ENCODE data around the gene UBE2E2.
A peak's percentile ranks its signal among the peaks of the same experiment; 100 is the strongest.

UBE2E2 gene

DNA sequence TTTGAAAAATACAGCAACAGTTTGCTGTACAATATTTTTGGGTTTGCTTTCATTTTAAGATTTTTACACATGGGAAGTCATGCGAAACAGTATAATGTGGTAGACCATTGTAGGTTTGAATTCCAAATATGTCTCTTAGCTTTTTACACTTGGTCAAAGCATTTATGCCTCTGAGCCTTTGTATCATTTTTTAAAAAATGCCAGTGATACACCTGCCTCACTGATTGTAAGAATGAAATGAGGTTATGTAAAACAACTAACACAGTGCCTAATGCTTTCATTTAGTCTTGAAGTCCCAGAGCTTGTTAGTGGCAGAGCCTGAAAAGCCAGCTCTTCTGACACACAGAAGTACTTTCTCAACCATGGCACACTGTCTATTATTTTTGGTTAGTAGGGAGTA lies 202.0 kb downstream of the UBE2E2 start:
- DNase-seq (ENCODE audit: insufficient read length) (no peak), FAIRE-seq (peak; percentile 91)
- TF ChIP-seq POLR2AphosphoS5 (IDR thresholded peaks at IDR 0.05; ENCODE audit: low read depth, low read length): no peak
- TF ChIP-seq POLR2A (IDR thresholded peaks at IDR 0.05; ENCODE audit: low read depth, low read length): no peak
- no peak for TF ChIP-seq TAF1 (IDR thresholded peaks at IDR 0.05; ENCODE audit: borderline replicate concordance, low read depth, low read length)

DNA sequence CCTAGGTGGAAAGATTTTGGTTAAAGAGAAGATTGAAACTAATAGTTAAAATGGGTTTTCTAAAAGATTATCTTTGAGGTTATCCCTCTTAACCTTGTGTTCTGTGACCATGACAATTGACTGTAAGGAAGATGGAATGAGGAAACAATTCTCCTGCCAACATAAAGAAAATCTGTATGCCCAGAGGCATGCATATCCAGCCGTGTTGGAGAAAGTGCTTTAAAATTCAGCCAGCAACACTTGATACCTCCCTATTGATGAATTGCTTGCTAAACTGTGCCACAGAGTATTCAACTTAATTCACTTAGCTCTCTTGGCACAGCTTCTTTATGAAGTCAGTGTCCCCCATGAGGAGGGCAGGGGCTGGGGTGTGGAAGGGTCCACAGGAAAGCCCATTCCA lies 203.5 kb downstream of the UBE2E2 start:
- no peak for DNase-seq (ENCODE audit: insufficient read length)
- TF ChIP-seq TAF1 (IDR thresholded peaks at IDR 0.05; ENCODE audit: borderline replicate concordance, low read depth, low read length) (no peak), POLR2A (IDR thresholded peaks at IDR 0.05; ENCODE audit: low read depth, low read length) (no peak), POLR2AphosphoS5 (IDR thresholded peaks at IDR 0.05; ENCODE audit: low read depth, low read length) (no peak)
- FAIRE-seq: no peak

DNA sequence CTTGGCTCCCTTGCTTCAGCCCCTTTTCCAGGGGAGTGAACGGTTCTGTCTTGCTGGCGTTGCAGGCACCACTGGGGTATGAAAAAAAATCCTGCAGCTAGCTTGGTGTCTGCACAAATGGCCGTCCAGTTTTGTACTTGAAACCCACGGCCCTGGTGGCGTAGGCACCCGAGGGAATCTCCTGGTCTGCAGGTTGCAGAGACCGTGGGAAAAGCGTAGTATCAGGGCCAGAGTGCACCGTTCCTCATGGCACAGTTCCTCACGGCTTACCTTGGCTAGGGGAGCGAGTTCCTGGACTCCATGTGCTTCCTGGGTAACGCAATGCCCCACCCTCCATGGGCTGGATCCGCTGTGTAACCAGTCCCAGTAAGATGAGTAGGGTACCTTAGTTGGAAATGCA lies 214.9 kb downstream of the UBE2E2 start:
- no peak for TF ChIP-seq TAF1 (IDR thresholded peaks at IDR 0.05; ENCODE audit: borderline replicate concordance, low read depth, low read length)
- no peak for TF ChIP-seq POLR2A (IDR thresholded peaks at IDR 0.05; ENCODE audit: low read depth, low read length)
- TF ChIP-seq POLR2AphosphoS5 (IDR thresholded peaks at IDR 0.05; ENCODE audit: low read depth, low read length): no peak
- DNase-seq (ENCODE audit: insufficient read length) (no peak), FAIRE-seq (no peak)

DNA sequence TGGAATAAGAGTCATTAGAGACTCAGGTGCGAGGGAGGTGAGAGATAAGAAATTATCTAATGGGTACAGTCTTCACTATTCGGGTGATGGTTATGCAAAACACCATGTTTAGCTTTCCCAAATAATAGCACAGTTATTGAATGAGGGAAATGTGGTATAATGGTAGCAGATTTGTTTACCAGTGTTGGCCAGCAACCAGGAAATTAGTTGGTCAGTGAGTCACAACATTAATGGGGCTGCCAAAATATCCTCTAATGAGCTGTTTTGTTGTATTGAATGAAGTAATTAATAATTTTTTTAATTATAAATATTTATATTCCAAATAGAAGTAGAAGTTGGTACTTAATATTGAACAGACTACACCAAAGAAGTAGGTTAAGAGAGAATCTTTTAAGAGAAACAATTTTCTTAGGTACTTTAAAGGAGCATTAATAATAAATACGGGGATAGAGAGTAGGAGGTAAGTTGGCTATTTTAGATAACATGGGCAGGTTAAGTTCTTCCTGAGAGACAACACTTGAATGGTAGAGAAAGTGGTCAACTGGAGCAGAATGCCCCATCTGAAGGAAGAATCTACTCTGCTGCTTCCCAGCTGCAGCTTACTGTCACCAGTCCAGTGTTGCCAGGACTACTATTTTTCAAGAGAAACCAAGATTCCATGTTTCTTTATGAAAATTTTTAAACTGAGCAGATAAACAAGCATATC lies 218.8 kb downstream of the UBE2E2 start:
- no peak for DNase-seq (ENCODE audit: insufficient read length)
- no peak for FAIRE-seq
- TF ChIP-seq POLR2A (IDR thresholded peaks at IDR 0.05; ENCODE audit: low read depth, low read length) (no peak), TAF1 (IDR thresholded peaks at IDR 0.05; ENCODE audit: borderline replicate concordance, low read depth, low read length) (no peak), POLR2AphosphoS5 (IDR thresholded peaks at IDR 0.05; ENCODE audit: low read depth, low read length) (no peak)

DNA sequence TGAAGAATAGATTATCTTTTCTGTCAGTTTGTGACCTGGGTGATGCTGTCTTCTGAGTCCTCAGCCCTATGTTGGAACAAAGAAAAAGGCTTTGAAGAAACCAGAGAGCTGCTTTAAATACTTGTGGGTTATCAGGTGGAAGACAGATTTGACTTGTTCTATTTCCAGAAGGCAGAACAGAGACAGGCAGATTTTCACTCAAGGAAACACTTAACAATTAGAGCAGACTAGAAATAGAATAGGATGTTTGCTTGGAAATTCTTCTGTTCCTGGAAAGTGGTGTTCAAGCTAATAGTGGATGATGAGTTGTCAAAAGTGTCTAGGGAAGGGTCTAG lies 219.4 kb downstream of the UBE2E2 start:
- FAIRE-seq: peak; percentile 88
- no peak for DNase-seq (ENCODE audit: insufficient read length)
- TF ChIP-seq POLR2A (IDR thresholded peaks at IDR 0.05; ENCODE audit: low read depth, low read length) (no peak), TAF1 (IDR thresholded peaks at IDR 0.05; ENCODE audit: borderline replicate concordance, low read depth, low read length) (no peak), POLR2AphosphoS5 (IDR thresholded peaks at IDR 0.05; ENCODE audit: low read depth, low read length) (no peak)

DNA sequence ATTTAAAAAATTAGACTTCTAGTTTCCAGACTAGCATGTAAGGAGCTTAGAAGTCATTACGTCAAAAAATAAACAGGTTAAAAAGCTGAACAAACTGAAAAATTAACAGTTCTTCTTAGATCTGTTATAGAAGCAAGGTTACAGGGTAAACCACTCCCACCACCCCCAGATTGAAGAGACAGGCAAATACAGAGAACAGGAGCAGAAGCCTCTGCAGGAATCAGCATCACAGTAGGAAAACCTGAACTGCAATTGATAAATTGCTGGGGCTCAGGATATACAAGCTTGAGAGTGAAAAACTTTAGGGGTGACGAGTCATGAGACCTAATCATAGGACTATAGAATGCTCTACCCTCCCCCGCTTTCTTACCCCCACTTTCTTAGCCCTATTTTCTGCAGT lies 222.3 kb downstream of the UBE2E2 start:
- TF ChIP-seq POLR2AphosphoS5 (IDR thresholded peaks at IDR 0.05; ENCODE audit: low read depth, low read length): no peak
- TF ChIP-seq TAF1 (IDR thresholded peaks at IDR 0.05; ENCODE audit: borderline replicate concordance, low read depth, low read length): no peak
- TF ChIP-seq POLR2A (IDR thresholded peaks at IDR 0.05; ENCODE audit: low read depth, low read length): no peak
- DNase-seq (ENCODE audit: insufficient read length) (no peak), FAIRE-seq (no peak)

DNA sequence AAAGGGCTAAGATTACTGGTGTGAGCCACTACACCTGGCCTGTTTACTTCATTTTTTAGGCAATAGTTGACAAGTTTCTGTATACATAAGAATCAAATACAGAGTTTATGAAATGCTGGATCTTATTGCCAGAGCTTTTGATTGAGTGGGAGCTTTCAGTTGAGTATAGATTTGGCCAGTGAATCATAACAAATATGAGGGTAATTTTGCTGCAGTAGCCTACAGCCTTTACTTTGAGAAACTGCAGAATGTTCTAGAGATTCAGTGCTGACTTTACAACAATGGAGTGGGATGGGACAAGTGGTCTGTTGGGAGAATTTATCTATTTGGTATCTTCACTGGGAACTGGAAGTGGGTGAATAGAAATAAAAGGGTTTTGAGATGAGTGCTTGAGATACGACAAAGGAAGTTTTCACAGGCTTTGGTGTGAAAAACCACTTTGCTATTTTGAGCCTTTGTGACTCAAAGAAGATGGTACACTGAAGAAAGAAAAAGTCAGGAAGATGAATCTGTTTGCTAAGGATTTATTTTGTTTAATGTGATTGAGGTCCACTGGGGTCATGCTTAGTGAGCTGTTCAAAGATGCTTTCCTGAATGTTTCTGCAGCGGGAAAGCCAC lies 227.8 kb downstream of the UBE2E2 start:
- TF ChIP-seq POLR2AphosphoS5 (IDR thresholded peaks at IDR 0.05; ENCODE audit: low read depth, low read length) (no peak), POLR2A (IDR thresholded peaks at IDR 0.05; ENCODE audit: low read depth, low read length) (no peak), TAF1 (IDR thresholded peaks at IDR 0.05; ENCODE audit: borderline replicate concordance, low read depth, low read length) (no peak)
- FAIRE-seq (peak; percentile 54), DNase-seq (ENCODE audit: insufficient read length) (no peak)

DNA sequence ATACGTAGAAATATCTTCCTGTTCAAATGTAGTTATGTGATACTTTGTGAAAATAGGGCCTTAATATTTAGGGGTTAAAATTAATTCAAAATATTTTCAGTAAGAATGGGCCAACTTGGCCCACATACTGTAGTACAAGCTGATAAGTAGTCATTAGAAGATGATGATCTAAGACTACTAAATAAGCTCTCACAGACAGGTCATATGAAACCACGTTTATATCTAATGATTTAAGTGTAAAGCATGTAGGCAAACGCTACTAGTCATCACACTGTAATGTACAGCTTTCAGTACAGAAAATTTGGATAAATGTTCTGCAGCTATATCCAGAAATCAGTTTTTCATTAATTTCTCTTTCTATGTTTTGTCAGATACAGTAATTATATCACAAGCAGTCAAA lies 228.6 kb downstream of the UBE2E2 start:
- no peak for TF ChIP-seq POLR2A (IDR thresholded peaks at IDR 0.05; ENCODE audit: low read depth, low read length)
- DNase-seq (ENCODE audit: insufficient read length): no peak
- FAIRE-seq: no peak

DNA sequence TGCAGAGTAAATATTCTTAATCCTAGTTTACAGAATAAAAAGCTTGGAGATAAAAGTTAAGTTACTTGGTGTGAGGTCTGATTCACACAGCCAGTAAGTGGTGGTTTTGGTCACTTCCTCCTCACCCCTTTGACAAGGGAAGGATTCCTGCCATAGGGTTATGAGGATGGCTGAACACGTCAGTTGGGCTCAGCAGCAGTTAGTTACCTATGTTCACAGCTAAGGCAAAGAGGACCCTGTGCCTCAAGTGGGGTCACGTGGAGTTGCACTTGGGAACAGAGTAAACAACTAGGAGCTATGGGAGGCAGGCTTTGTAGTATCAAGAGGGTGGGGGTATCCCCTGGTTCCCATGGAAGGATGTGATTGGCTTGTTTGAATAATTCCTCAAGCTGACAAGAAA lies 232.2 kb downstream of the UBE2E2 start:
- FAIRE-seq (no peak), DNase-seq (ENCODE audit: insufficient read length) (no peak)

DNA sequence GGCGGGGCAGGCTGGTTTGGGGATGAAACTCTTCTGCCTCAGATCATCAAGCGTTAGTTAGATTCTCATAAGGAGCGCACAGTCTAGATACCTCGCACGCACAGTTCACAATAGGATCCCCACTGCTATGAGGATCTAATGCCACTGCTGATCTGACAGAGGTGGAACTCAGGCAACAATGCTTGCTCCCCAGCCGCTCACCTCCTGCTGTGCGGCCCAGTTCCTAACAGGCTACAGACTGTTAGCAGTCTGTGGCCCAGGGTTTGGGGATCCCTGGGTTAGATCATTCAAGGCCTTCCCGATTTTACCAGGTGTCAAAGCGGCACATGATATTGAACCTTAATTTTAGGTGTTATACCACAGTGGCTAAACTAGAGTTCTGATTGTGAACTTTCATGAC lies 232.8 kb downstream of the UBE2E2 start:
- FAIRE-seq: no peak
- no peak for TF ChIP-seq TAF1 (IDR thresholded peaks at IDR 0.05; ENCODE audit: borderline replicate concordance, low read depth, low read length)
- TF ChIP-seq POLR2AphosphoS5 (IDR thresholded peaks at IDR 0.05; ENCODE audit: low read depth, low read length): no peak
- no peak for TF ChIP-seq POLR2A (IDR thresholded peaks at IDR 0.05; ENCODE audit: low read depth, low read length)
- no peak for DNase-seq (ENCODE audit: insufficient read length)

More for the DNA sequence above, 232.2 kb downstream of the UBE2E2 start:
- no peak for TF ChIP-seq POLR2AphosphoS5 (IDR thresholded peaks at IDR 0.05; ENCODE audit: low read depth, low read length)
- TF ChIP-seq TAF1 (IDR thresholded peaks at IDR 0.05; ENCODE audit: borderline replicate concordance, low read depth, low read length): no peak
- no peak for TF ChIP-seq POLR2A (IDR thresholded peaks at IDR 0.05; ENCODE audit: low read depth, low read length)

DNA sequence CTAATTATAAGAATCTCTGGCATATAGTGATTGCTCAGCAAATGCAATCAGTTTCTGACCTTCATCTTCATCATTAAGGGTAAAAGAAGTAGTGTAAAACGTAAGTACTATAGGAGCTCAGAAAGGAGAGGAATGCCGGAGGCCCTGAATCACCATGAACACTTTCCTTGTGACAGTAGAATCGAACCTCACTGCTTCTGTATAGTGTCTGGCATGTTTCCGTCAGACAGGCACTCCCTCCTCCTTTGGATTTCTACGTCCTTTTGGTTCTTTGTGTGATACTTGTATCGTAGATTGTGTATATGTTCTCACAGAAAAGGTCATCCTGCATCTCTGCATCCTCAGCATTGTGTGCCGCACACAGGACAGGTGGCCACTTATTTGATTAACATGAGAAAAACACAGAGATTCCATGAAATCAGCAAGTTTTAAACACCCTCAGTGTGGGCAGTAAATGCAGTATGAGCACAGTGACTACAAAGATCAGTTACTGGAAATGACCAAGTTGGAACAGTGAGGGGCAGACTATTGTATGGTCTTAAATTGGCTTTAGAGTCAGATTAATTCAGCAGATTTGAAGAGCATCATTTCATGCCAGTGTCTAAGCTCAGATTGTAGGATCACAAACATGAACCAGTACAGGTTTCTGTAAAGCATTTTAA lies 234.5 kb downstream of the UBE2E2 start:
- DNase-seq (ENCODE audit: insufficient read length): no peak
- FAIRE-seq: no peak
- TF ChIP-seq POLR2AphosphoS5 (IDR thresholded peaks at IDR 0.05; ENCODE audit: low read depth, low read length): no peak
- TF ChIP-seq TAF1 (IDR thresholded peaks at IDR 0.05; ENCODE audit: borderline replicate concordance, low read depth, low read length): no peak
- TF ChIP-seq POLR2A (IDR thresholded peaks at IDR 0.05; ENCODE audit: low read depth, low read length): no peak

DNA sequence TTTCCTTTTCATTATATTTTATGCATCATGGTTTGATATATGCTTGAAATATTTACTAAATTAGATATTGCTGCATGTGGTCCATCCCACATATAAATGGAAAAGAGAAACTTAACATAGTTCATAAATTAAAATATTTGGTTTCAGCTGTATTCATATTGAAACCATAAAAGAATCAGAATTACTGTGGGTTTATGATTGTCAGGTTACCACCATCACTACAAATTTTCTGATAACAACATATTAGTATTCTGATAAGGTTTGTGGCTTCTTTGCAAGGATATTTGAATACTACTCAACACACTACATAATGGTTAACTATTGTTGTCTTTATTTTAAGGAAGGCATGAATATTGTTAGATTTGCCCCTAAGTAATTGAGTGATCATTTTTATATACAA lies 235.5 kb downstream of the UBE2E2 start:
- FAIRE-seq (no peak), DNase-seq (ENCODE audit: insufficient read length) (no peak)
- TF ChIP-seq TAF1 (IDR thresholded peaks at IDR 0.05; ENCODE audit: borderline replicate concordance, low read depth, low read length) (no peak), POLR2AphosphoS5 (IDR thresholded peaks at IDR 0.05; ENCODE audit: low read depth, low read length) (no peak), POLR2A (IDR thresholded peaks at IDR 0.05; ENCODE audit: low read depth, low read length) (no peak)
